Prostate gland (tissue), 2 donors: Measurements from ENCODE around the gene IFNL3.

Experiments used
- CTCF ChIP-seq, 4 experiments: fragments of 200-600 bp in 2 of 4; fragments of 450-650 bp in 2 of 4; sonication (generic) in 2 of 4; IDR thresholded peaks; 1 replicate in 3 of 4; 2 replicates in 1 of 4; pipeline ENCODE4 v1.5.1; 2016 to 2019; ENCODE audit warnings: antibody characterized with exemption in 4 of 4, mild to moderate bottlenecking in 2 of 4, moderate library complexity in 2 of 4
- POLR2A ChIP-seq: fragments of 450-650 bp; IDR thresholded peaks from one replicate; pipeline ENCODE4 v1.6.1; 2016; ENCODE audit warnings: antibody characterized with exemption, mild to moderate bottlenecking

- TF ChIP-seq POLR2A (no peak), CTCF (IDR thresholded peaks at IDR 0.05) (no peak)
Measured at GRCh38 chr19:39207293-39207836, 37.4 kb downstream of the IFNL3 start.
